Common myeloid progenitor, CD34-positive (primary cell): ENCODE measurements around the gene EGFL8.
"Not testable (repeated sequence)": the region's sequence is repeated elsewhere in the genome, so short reads cannot be mapped to it uniquely, and the experiment has no call there.

Source experiments
- CTCF ChIA-PET: fragments of 350-600 bp; sonication (Branson Sonifier 250); formaldehyde crosslinking; loops from one replicate; lab custom pipeline; 2021; ENCODE audit warnings: antibody characterized with exemption; lab: Charles Lee
- POLR2A ChIA-PET: fragments of 350-600 bp; sonication (Branson Sonifier 250); formaldehyde crosslinking; loops from one replicate; lab custom pipeline; 2021; ENCODE audit warnings: antibody characterized with exemption; lab: Charles Lee
- DNase-seq, 3 donors: peaks; one replicate each; pipeline versions ENCODE4 v3.0.0 to v3.0.0-alpha.2; 2013
- H3K27ac ChIP-seq, 2 experiments: 1 replicate in 1 of 2; 2 replicates in 1 of 2; pipeline ENCODE4 v1.7.0; 2013; ENCODE audit warnings: inconsistent platforms in 2 of 2, low read length in 2 of 2, mild to moderate bottlenecking in 2 of 2, low read depth in 1 of 2, moderate library complexity in 1 of 2; ENCODE audit not compliant: severe bottlenecking in 2 of 2, insufficient read depth in 1 of 2, poor library complexity in 1 of 2
- H3K27me3 ChIP-seq, 5 experiments: replicated peaks in 2 of 5; 1 replicate in 3 of 5; 2 replicates in 2 of 5; pipeline versions ENCODE4 v1.6.1 to v1.7.0; 2013; ENCODE audit warnings: low read length in 4 of 5, mild to moderate bottlenecking in 2 of 5, moderate library complexity in 2 of 5, inconsistent platforms in 1 of 5; ENCODE audit not compliant: insufficient read depth in 5 of 5, control insufficient read depth in 4 of 5
- H3K36me3 ChIP-seq, 4 experiments: 1 replicate in 2 of 4; 2 replicates in 2 of 4; pipeline versions ENCODE4 v1.6.1 to v1.7.0; 2013; ENCODE audit warnings: low read length in 3 of 4, control low read depth in 1 of 4, mild to moderate bottlenecking in 1 of 4; ENCODE audit not compliant: control insufficient read depth in 4 of 4, insufficient read depth in 4 of 4
- H3K4me1 ChIP-seq, 4 experiments: 1 replicate in 3 of 4; 2 replicates in 1 of 4; pipeline versions ENCODE4 v1.6.1 to v1.7.1; 2013; ENCODE audit warnings: low read length in 3 of 4, mild to moderate bottlenecking in 3 of 4, control low read depth in 1 of 4, inconsistent platforms in 1 of 4, moderate library complexity in 1 of 4; ENCODE audit not compliant: control insufficient read depth in 4 of 4, insufficient read depth in 4 of 4; ENCODE audit errors: control extremely low read depth in 1 of 4
- H3K4me3 ChIP-seq, 7 experiments: 1 replicate in 4 of 7; 2 replicates in 3 of 7; pipeline versions ENCODE4 v1.5.1 to v1.7.0; 2013; ENCODE audit warnings: mild to moderate bottlenecking in 7 of 7, low read length in 6 of 7, moderate library complexity in 6 of 7, inconsistent platforms in 2 of 7, low read depth in 2 of 7, control low read depth in 1 of 7; ENCODE audit not compliant: insufficient read depth in 4 of 7, control insufficient read depth in 1 of 7; ENCODE audit errors: extremely low read depth in 1 of 7
- H3K9me3 ChIP-seq, 5 experiments: 1 replicate in 4 of 5; 2 replicates in 1 of 5; pipeline versions ENCODE4 v1.6.1 to v1.7.1; 2013; ENCODE audit warnings: low read length in 4 of 5, mild to moderate bottlenecking in 2 of 5, inconsistent platforms in 1 of 5, low read depth in 1 of 5, moderate library complexity in 1 of 5; ENCODE audit not compliant: control insufficient read depth in 4 of 5, insufficient read depth in 2 of 5; ENCODE audit errors: control extremely low read depth in 1 of 5
- WGBS: methylation state at CpG from one replicate; pipeline ENCODE4 v1.1.5; 2013; ENCODE audit not compliant: insufficient coverage; 5-methylcytosine and 5-hydroxymethylcytosine counted together

EGFL8 gene

DNA sequence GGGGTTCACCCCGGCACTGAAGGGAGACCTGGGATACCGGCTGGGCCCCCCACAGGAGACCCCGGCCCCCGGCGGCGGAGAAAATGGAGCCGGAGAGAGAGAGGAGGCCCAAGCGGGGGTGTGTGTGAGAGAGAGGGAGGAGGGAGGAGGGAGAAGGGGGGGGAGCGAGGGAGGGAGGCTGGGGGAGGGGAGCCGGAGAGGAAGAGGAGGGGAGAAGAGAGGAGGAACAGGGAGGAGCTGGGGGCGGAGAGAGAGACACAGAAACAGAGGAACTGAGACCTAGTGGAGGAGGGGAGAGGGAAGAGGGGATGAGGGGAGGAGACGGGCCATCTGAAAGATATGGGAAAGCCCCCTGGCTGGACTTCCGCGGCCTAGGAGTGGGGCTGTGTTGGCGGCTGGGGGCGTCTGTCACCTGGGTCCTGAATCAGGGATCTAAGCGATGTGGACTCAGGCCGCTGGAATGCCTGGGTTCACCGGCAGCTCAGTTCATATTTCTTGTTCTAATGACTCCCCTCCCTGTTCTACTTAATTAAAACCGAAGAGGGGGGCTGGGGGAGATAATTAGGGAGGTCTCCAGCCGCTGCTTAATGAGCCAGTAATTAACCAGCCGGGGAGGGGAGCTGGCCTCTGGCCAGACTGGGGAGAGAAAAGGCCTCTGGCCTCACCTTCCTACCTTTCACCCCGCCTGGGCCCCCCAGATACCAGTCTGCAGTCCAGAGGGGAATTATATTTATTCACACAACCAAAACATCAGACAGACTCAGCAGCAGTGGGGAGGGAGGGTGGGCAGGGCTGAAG, 25.9 kb downstream of the EGFL8 start, which contains the start of gene PBX2:
Gene PBX2, minus strand, starts transcription at position 149 of the 798 bp plus-strand sequence. CDS start 287 bp downstream, outside the sequence.
- H3K4me3 ChIP-seq = peak within 1 kb of the TSS; percentile 51 to 90 (median 82)
- ChIA-PET CTCF (interaction anchor here (0.8 to 2.9 kb wide), 6 partner anchors 8 to 25 kb away, joined by 3 to 9 read pairs (median 4); no protein-coding TSS in a partner anchor), POLR2A (interaction anchor here (1.2 to 1.7 kb wide), 3 partner anchors 7 to 36 kb away, joined by 3 to 6 read pairs (median 3); no protein-coding TSS in a partner anchor)
- H3K27me3 ChIP-seq = no peaks in the 10 kb centered on the region
- no peaks in the 10 kb centered on the region for H3K9me3 ChIP-seq
- WGBS = 0% methylated on average over 11 of the region's 23 CpGs
- peak; percentile 88 to 93 (median 93) for DNase-seq
- peak within 1 kb of the TSS; percentile 87 to 93 for H3K27ac ChIP-seq
- peaks cover 0 to 29% (median 15%) of the 10 kb centered on the region in 4 experiments for H3K36me3 ChIP-seq
- H3K4me1 ChIP-seq = peaks cover 22 to 81% (median 78%) of the 10 kb centered on the region in 4 experiments

- Histone ChIP-seq H3K27me3 (no peaks in the 10 kb centered on the region), H3K36me3 (peaks cover 0 to 27% (median 13%) of the 10 kb centered on the region in 4 experiments), H3K4me1 (peaks cover 22 to 84% (median 80%) of the 10 kb centered on the region in 4 experiments), H3K9me3 (no peaks in the 10 kb centered on the region), H3K27ac (peak overlapping the region; percentile 87 to 93), H3K4me3 (peak overlapping the region in 6 of 7 experiments; percentile 67 to 89 (median 79))
- 85% methylated on average over 3 of the region's 8 CpGs for WGBS
- ChIA-PET POLR2A (interaction anchor here (1.2 to 1.7 kb wide), 3 partner anchors 8 to 36 kb away, joined by 3 to 6 read pairs (median 3); no protein-coding TSS in a partner anchor), CTCF (interaction anchor here (1.0 to 1.7 kb wide), 5 partner anchors 9 to 72 kb away, joined by 3 to 6 read pairs (median 3); no protein-coding TSS in a partner anchor)
- no peak for DNase-seq
Measured at GRCh38 chr6:32190911-32191677, 26.7 kb downstream of the EGFL8 start.

DNA sequence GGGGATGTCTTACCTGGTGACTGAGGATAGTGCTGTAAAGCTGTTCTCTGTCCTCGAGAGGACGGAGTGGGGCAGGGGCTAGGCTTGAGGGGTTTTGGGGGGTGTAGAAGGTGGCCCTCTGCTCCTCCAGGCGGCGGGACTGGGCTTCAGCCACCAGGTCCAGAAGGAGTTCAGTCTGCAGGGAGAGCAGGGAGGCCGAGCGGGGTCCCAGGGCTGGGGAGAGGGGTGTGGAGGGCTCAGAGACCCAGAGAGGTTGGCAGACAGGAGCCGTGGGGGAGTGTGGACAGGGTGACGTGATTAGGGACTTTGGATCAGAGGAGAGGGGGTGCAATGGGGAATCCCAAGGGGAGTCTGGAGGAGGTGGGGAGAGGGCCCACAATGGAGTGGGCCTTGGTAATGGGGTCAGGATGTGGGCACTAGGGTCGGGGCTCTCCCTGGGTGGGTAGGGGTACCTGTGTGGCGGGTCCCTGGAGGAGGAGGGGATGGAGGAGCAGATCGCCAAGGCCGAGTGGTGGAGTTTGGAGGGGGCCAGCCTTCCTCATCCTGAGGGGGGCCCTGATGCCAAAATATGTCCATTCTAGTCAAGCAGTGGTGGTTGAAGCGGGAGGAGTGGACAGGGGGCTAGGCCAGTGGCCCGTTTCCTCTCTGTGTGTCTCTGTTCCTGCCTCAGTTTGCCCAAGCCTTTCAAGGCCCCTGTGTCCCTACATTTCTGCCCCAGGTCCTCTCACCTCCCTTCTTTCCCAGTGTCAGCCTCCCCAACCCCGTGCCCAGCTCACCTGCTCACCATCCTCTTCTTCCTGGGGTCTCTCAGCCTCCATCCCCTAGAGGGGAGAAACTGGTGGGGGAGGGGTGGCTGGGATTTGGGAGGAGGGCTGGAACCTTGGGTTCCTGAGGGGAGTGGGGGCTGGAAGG, 27.6 kb downstream of the EGFL8 start:
- Histone ChIP-seq H3K36me3 (peaks cover 0 to 18% (median 6%) of the 10 kb centered on the region in 4 experiments), H3K27me3 (no peaks in the 10 kb centered on the region), H3K4me3 (peak overlapping the region; percentile 45 to 89 (median 76)), H3K9me3 (no peaks in the 10 kb centered on the region), H3K4me1 (peaks cover 20 to 84% (median 82%) of the 10 kb centered on the region in 4 experiments), H3K27ac (peak overlapping the region; percentile 87 to 93)
- no peak for DNase-seq
- 34% methylated on average over 13 of the region's 15 CpGs for WGBS
- ChIA-PET CTCF (interaction anchor here (0.8 to 2.0 kb wide), 12 partner anchors 9 to 75 kb away, joined by 3 to 7 read pairs (median 5); no protein-coding TSS in a partner anchor), POLR2A (interaction anchor here (0.5 to 1.3 kb wide), 5 partner anchors 9 to 385 kb away, joined by 3 to 5 read pairs (median 3); partner anchors contain the start of genes ATF6B and RNF5)

DNA sequence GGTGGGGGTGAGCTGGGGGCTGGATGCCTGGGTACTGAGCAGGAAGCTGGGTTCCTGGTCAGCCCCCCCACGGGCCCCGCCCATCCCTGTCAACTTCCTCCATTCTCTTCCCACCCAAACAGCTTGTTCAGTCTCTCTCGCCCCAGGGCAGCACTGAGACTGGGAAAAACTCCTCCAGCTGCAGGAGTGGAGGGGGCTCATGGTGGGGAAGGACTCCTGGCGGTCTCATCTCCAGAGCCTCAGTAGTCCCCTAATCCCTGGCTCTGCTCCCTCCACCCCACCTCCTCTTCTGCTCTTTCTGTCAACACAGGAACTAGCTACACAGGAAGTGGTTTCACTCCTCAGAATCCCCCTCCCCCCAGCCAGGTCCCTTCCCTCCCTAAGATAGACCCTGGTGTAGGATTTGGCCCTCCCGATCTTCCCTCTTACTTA, 28.2 kb downstream of the EGFL8 start, which contains the start of gene GPSM3:
Gene GPSM3, minus strand, starts transcription at position 36 of the 432 bp plus-strand sequence. CDS start 130 bp downstream, outside the sequence.
- Histone ChIP-seq H3K27ac (peak within 1 kb of the TSS; percentile 87 to 93), H3K4me1 (peaks cover 19 to 84% (median 80%) of the 10 kb centered on the region in 4 experiments), H3K36me3 (peaks cover 0 to 12% (median 2%) of the 10 kb centered on the region in 4 experiments), H3K27me3 (no peaks in the 10 kb centered on the region), H3K4me3 (peak within 1 kb of the TSS; percentile 45 to 89 (median 76)), H3K9me3 (no peaks in the 10 kb centered on the region)
- POLR2A ChIA-PET = interaction anchor here (0.5 to 1.3 kb wide), 5 partner anchors 13 to 384 kb away, joined by 3 to 5 read pairs (median 3); partner anchors contain the start of genes ATF6B and RNF5
- DNase-seq = peak; percentile 58 to 68 (median 65)
- WGBS = 0% methylated on average over 1 of the region's 5 CpGs
- CTCF ChIA-PET = interaction anchor here (0.8 to 2.0 kb wide), 9 partner anchors 10 to 75 kb away, joined by 3 to 7 read pairs (median 5); no protein-coding TSS in a partner anchor

- DNase-seq, H3K9me3 ChIP-seq, H3K36me3 ChIP-seq, H3K27me3 ChIP-seq: not testable (repeated sequence)
- POLR2A ChIA-PET = interaction anchor here (0.8 to 1.3 kb wide), 4 partner anchors 14 to 65 kb away, joined by 3 to 5 read pairs (median 4); partner anchors contain the start of genes ATF6B and RNF5
- Histone ChIP-seq H3K4me3 (peak overlapping the region; percentile 45 to 89 (median 76)), H3K4me1 (peaks cover 19 to 80% (median 76%) of the 10 kb centered on the region in 4 experiments), H3K27ac (peak overlapping the region; percentile 87 to 93)
- WGBS = 75% methylated on average over 9 of the region's 13 CpGs
- CTCF ChIA-PET = interaction anchor here (0.6 to 2.0 kb wide), 9 partner anchors 11 to 1335 kb away, joined by 3 to 7 read pairs (median 5); no protein-coding TSS in a partner anchor
Measured at GRCh38 chr6:32193096-32193495, 28.7 kb downstream of the EGFL8 start.
